ENCODE results near the gene PRDM4.

Gene PRDM4

DNA sequence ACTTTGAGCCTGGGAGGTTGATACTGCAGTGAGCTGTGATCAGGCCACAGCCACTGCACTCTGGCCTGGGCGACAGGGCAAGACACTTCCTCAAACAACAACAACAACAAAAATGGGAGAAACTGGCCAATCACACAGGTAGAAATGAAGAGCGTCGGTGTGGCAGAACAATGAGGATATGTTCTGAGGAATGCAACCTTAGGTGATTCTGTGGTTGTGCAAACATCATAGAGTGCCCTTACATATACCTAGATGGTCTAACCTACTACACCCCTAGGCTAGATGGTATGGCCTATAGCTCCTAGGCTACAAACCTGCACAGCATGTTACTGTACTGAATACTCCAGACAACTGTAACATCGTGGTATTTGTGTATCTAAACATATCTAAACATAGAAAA, 3.7 kb upstream of the PRDM4 start:
- Mint-ChIP-seq H3K9me3 (no peaks in the 10 kb centered on the region), H3K36me3 (ENCODE audit: low read depth) (no peaks in the 10 kb centered on the region), H3K4me3 (no peak overlapping the region), H3K4me1 (peaks cover 12% of the 10 kb centered on the region), H3K27me3 (ENCODE audit: low read depth) (peaks cover 27% of the 10 kb centered on the region), H3K27ac (no peak overlapping the region)
- TF ChIP-seq, protein P1, sequence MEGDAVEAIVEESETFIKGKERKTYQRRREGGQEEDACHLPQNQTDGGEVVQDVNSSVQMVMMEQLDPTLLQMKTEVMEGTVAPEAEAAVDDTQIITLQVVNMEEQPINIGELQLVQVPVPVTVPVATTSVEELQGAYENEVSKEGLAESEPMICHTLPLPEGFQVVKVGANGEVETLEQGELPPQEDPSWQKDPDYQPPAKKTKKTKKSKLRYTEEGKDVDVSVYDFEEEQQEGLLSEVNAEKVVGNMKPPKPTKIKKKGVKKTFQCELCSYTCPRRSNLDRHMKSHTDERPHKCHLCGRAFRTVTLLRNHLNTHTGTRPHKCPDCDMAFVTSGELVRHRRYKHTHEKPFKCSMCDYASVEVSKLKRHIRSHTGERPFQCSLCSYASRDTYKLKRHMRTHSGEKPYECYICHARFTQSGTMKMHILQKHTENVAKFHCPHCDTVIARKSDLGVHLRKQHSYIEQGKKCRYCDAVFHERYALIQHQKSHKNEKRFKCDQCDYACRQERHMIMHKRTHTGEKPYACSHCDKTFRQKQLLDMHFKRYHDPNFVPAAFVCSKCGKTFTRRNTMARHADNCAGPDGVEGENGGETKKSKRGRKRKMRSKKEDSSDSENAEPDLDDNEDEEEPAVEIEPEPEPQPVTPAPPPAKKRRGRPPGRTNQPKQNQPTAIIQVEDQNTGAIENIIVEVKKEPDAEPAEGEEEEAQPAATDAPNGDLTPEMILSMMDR (IDR thresholded peaks at IDR 0.05; ENCODE audit: unreplicated experiment in 3 of 3) = no peak

DNA sequence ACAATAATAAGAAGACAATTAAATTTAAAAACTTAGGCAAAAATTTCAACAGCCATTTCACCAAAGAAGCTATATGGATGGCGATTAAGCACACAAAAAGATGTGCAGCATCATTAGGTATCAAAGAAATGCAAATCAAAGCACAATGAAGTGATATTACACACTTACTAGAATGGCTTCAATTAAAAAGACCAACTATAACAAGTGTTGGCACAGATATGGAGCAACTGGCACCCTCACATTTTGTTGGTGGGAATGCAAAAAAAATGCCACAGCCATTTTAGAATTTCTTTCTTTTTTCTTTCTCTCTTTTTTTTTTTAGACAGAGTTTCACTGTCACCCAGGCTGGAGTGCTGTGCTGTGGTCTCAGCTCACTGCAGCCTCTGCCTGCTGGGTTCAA, 1.9 kb upstream of the PRDM4 start:
- Mint-ChIP-seq H3K36me3 (ENCODE audit: low read depth) (no peaks in the 10 kb centered on the region), H3K27ac (no peak overlapping the region), H3K27me3 (ENCODE audit: low read depth) (peaks cover 27% of the 10 kb centered on the region), H3K9me3 (no peaks in the 10 kb centered on the region), H3K4me1 (peaks cover 24% of the 10 kb centered on the region), H3K4me3 (no peak overlapping the region)
- TF ChIP-seq, protein P1 (IDR thresholded peaks at IDR 0.05; ENCODE audit: unreplicated experiment in 3 of 3) = no peak

DNA sequence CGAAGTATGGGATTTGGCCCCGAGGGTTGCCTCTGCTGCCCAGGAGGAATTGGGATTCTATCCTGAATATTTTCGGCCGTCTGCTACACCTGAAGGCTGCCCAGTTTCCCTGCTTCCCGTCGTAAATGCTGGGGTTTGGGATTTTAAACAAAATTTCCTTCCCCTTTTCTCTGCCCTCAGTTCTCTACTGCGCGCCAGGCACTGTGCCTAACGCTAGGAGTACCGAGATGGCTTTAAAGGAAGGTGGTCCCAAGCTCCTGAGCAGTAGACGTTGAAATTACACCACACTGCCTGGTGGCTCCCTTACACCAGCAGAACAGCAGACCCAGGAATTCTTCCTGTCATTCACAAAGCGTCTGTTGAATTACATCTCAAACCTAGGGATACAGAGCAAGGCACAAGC, 566 bp upstream of the PRDM4 start:
- peak overlapping the region; percentile 80 to 97 (median 94) for H3K27ac Mint-ChIP-seq
- peak overlapping the region; percentile 93 to 97 (median 96) for H3K4me3 Mint-ChIP-seq
- no peaks in the 10 kb centered on the region for H3K9me3 Mint-ChIP-seq
- H3K36me3 Mint-ChIP-seq (ENCODE audit: low read depth) = peaks cover 6% of the 10 kb centered on the region
- H3K27me3 Mint-ChIP-seq (ENCODE audit: low read depth) = peaks cover 17% of the 10 kb centered on the region
- TF ChIP-seq, protein P1 (IDR thresholded peaks at IDR 0.05; ENCODE audit: unreplicated experiment in 3 of 3) = no peak
- H3K4me1 Mint-ChIP-seq = peaks cover 24% of the 10 kb centered on the region

DNA sequence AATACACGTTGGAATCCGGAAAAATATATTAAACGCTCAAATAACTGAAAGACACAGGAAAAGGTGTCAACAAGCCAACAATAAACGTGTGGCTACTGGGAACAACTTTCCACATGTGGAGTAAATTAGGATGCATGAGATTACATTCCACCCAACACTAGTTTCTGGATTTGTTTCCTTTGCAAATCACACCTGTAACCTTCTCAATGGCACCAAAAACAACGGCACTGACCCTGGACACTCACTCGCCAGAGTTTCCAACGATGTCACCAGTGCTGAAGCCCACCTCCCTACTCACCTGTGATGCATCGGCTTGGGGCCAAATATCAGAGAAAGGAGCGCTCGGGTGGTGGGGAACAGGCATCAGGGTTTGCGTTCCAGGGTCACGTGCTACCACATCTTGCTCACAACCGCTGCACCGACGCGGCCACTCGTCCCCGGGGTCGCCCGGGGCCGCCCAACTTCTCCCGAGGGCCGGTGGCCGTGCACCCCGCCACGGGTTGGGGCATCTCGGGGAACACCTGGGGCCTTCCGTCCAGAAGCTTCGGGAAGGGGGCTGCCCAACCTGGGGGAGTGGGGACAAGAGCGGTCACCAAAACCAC, 629 bp downstream of the PRDM4 start:
- Mint-ChIP-seq H3K36me3 (ENCODE audit: low read depth) (peaks cover 9% of the 10 kb centered on the region), H3K27me3 (ENCODE audit: low read depth) (peaks cover 12% of the 10 kb centered on the region), H3K4me3 (peak overlapping the region; percentile 93 to 95 (median 94)), H3K9me3 (no peaks in the 10 kb centered on the region), H3K27ac (peak overlapping the region; percentile 89 to 97 (median 94)), H3K4me1 (peaks cover 24% of the 10 kb centered on the region)
- TF ChIP-seq, protein P1 (IDR thresholded peaks at IDR 0.05; ENCODE audit: unreplicated experiment in 3 of 3) = no peak

DNA sequence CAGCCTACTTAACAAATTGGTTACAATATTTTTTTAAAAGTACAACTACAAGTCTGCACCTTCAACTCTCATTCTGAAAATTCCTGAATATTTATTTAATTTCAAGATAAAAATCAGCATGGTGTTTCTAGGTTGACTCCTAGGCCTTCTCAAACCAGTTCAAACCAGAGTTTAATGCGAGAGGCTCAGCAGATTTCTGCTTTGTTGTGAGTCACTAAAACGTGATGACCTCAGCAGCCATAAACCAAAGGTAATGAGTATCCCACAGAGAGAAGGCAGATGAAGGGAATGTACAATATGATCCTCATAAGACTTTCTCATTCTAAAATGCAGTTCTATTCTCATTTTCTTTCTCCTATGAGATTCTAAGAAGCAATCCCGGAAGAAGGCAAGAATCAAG, 1.5 kb downstream of the PRDM4 start:
- Mint-ChIP-seq H3K27me3 (ENCODE audit: low read depth) (peaks cover 12% of the 10 kb centered on the region), H3K4me3 (peak overlapping the region; percentile 93 to 95 (median 94)), H3K27ac (peak overlapping the region; percentile 89 to 97 (median 94)), H3K36me3 (ENCODE audit: low read depth) (peaks cover 15% of the 10 kb centered on the region), H3K4me1 (peaks cover 24% of the 10 kb centered on the region), H3K9me3 (no peaks in the 10 kb centered on the region)
- TF ChIP-seq, protein P1 (IDR thresholded peaks at IDR 0.05; ENCODE audit: unreplicated experiment in 3 of 3) = no peak

DNA sequence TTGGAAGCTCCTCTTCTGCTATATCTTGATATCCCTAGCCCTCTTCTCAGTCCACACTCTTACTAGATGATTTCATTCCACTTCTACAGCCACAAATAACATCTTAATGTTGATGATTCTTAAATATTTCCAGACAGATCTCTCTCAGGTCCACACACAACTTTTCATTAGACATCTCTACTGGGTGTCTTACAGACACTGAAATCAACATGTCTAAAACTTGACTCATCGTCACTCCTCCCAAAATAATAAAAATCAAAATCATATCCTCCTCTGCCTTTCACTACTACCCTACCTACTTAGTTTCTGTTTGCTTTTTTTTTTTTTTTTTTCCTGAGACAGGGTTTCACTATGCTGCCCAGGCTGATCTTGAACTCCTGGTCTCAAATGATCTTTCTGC, 11.9 kb downstream of the PRDM4 start:
- Mint-ChIP-seq H3K4me3 (no peak overlapping the region), H3K36me3 (ENCODE audit: low read depth) (peaks cover 49% of the 10 kb centered on the region), H3K9me3 (no peaks in the 10 kb centered on the region), H3K4me1 (no peaks in the 10 kb centered on the region), H3K27ac (no peak overlapping the region), H3K27me3 (ENCODE audit: low read depth) (no peaks in the 10 kb centered on the region)
- TF ChIP-seq, protein P1 (IDR thresholded peaks at IDR 0.05; ENCODE audit: unreplicated experiment in 3 of 3) = no peak

Data from nephron (organoid).